GM23248 (cell line): ENCODE results near the gene HIPK2. TPM values are rescaled to one million over a fixed set of nuclear protein-coding genes. Genes with fewer than 3 reads are reported as not detected.

ENCODE experiments used
- DNase-seq: peaks from one replicate; pipeline ENCODE4 v3.0.0-alpha.2; 2015
- H2AFZ ChIP-seq: fragments of 200-600 bp; sonication (generic); 2 replicates; pipeline ENCODE4 v1.6.1; 2016; ENCODE audit warnings: antibody characterized with exemption
- H3F3A ChIP-seq: fragments of 200-600 bp; sonication (generic); 2 replicates; pipeline ENCODE4 v1.6.1; 2016; ENCODE audit warnings: mild to moderate bottlenecking, antibody characterized with exemption, mixed run types; ENCODE audit not compliant: insufficient read depth
- H3K27ac ChIP-seq: fragments of 200-600 bp; sonication (generic); 2 replicates; pipeline ENCODE4 v1.5.1; 2016; ENCODE audit warnings: mild to moderate bottlenecking
- H3K27me3 ChIP-seq: fragments of 200-600 bp; sonication (generic); replicated peaks from 2 replicates; pipeline ENCODE4 v1.6.1; 2016; ENCODE audit warnings: mild to moderate bottlenecking; ENCODE audit not compliant: insufficient read depth
- H3K36me3 ChIP-seq: fragments of 200-600 bp; sonication (generic); 2 replicates; pipeline ENCODE4 v1.6.1; 2016; ENCODE audit warnings: low read depth, mild to moderate bottlenecking
- H3K4me1 ChIP-seq: fragments of 200-600 bp; sonication (generic); 2 replicates; pipeline ENCODE4 v1.6.1; 2016; ENCODE audit warnings: mild to moderate bottlenecking; ENCODE audit not compliant: insufficient read depth
- H3K4me2 ChIP-seq: fragments of 200-600 bp; sonication (generic); one replicate; pipeline ENCODE4 v1.6.1; 2016; ENCODE audit warnings: mild to moderate bottlenecking; ENCODE audit not compliant: unreplicated experiment
- H3K4me3 ChIP-seq: fragments of 200-600 bp; sonication (generic); 2 replicates; pipeline ENCODE4 v1.5.1; 2016; ENCODE audit warnings: mild to moderate bottlenecking
- H3K79me2 ChIP-seq: fragments of 200-600 bp; sonication (generic); 2 replicates; pipeline ENCODE4 v1.6.1; 2016; ENCODE audit warnings: mild to moderate bottlenecking; ENCODE audit not compliant: insufficient read depth
- H3K9ac ChIP-seq: fragments of 200-600 bp; sonication (generic); 2 replicates; pipeline ENCODE4 v1.6.1; 2016; ENCODE audit warnings: mild to moderate bottlenecking
- H3K9me2 ChIP-seq: fragments of 200-600 bp; sonication (generic); 2 replicates; pipeline ENCODE4 v1.6.1; 2016; ENCODE audit warnings: mixed run types, mild to moderate bottlenecking, moderate library complexity; ENCODE audit not compliant: insufficient read depth
- H3K9me3 ChIP-seq: fragments of 200-600 bp; sonication (generic); one replicate; pipeline ENCODE4 v1.6.1; 2017; ENCODE audit warnings: low read depth
- H4K20me1 ChIP-seq: fragments of 200-600 bp; sonication (generic); 2 replicates; pipeline ENCODE4 v1.6.0; 2016; ENCODE audit not compliant: insufficient read depth
- EZH2 ChIP-seq: fragments of 200-600 bp; sonication (generic); IDR thresholded peaks from 2 replicates; pipeline ENCODE4 v1.6.1; 2018; ENCODE audit warnings: antibody characterized with exemption, mild to moderate bottlenecking; ENCODE audit not compliant: insufficient read depth, poor library complexity, severe bottlenecking
- EZH2phosphoT487 ChIP-seq: fragments of 200-600 bp; sonication (generic); IDR thresholded peaks from 2 replicates; pipeline ENCODE4 v1.6.1; 2018; ENCODE audit warnings: antibody characterized with exemption, moderate library complexity, mild to moderate bottlenecking, low read depth; ENCODE audit not compliant: insufficient read depth
- WGBS, 2 experiments: methylation state at CpG; one replicate each; pipeline ENCODE4 v1.1.6; 2015 to 2017; ENCODE audit warnings: low lambda C conversion rate in 2 of 2, low coverage in 1 of 2; ENCODE audit errors: missing lambda C conversion rate in 2 of 2; 5-methylcytosine and 5-hydroxymethylcytosine counted together
- in situ Hi-C: fragments of 300-500 bp; cut with MboI; formaldehyde crosslinking; loops from 2 replicates; pipeline ENCODE4 v1.15.0; 2020
- polyA plus RNA-seq: library from polyadenylated mRNA; unstranded; fragments of >200 nt; fragmentation: Nextera tagmentation; extraction: Ambion mirVana; gene quantifications from 2 replicates; pipeline ENCODE4 v1.2.1, GENCODE V29; 2016
- total RNA-seq: library from RNA; depleted of rRNA; stranded (reverse); fragments of >200 nt; shearing (Covaris generic); gene quantifications from 2 replicates; pipeline ENCODE4 v1.2.3, GENCODE V29; 2014; rRNA removed

The HIPK2 gene
- total and polyA plus RNA-seq, 2 experiments from 2014 or later: 4.7 to 7.9 TPM

- in situ Hi-C loops: no loop called here
- Histone ChIP-seq H3K9me2 (no peaks in the 10 kb centered on the region), H3K4me2 (no peak overlapping the region), H3K4me3 (no peak overlapping the region), H3F3A (no peaks in the 10 kb centered on the region), H3K27me3 (peaks cover 13% of the 10 kb centered on the region; the same call in 1 of the 2 replicates), H3K36me3 (no peaks in the 10 kb centered on the region), H3K4me1 (no peaks in the 10 kb centered on the region), H3K79me2 (no peaks in the 10 kb centered on the region), H3K27ac (no peak overlapping the region), H3K9ac (no peak overlapping the region), H4K20me1 (no peaks in the 10 kb centered on the region), H3K9me3 (no peaks in the 10 kb centered on the region), H2AFZ (no peak overlapping the region)
- no peak for DNase-seq
- WGBS, 2 experiments: 73% methylated on average over 8 of the region's 8 CpGs
- no peak for TF ChIP-seq EZH2
- TF ChIP-seq EZH2phosphoT487: no peak
Observed at GRCh38 chr7:139515266-139515665, 262.5 kb downstream of the HIPK2 start.

Other genes starting within 250 kb of the HIPK2 start
- not detected in 2 replicates for gene TBXAS1, start 51.3 kb upstream of the HIPK2 start, total RNA-seq
- 0.49 and 2.2 TPM in 2 replicates for gene TBXAS1, start 51.3 kb upstream of the HIPK2 start, polyA plus RNA-seq